HepG2 (cell line): ENCODE data around the gene CLCA2. TPM values are rescaled to one million over a fixed set of nuclear protein-coding genes. Genes with fewer than 3 reads are reported as not detected.

Experiments used
- ATAC-seq: fragments of 200-7000 bp; cut with Tn5 transposase; 3 replicates; pipeline ENCODE4 v1.9.1; 2020; ENCODE audit warnings: mild to moderate bottlenecking, moderate library complexity
- BruUV-seq: library from RNA; stranded (reverse); fragments of 400-500 nt; replicated peaks from 2 replicates; lab custom pipeline; 2021; lab: Mats Ljungman, UMichigan
- CTCF ChIA-PET: fragments of 300-600 bp; formaldehyde crosslinking; extraction: SDS; loops from one replicate; lab custom pipeline; 2021; ENCODE audit warnings: low total read pairs, inconsistent platforms, low intra/inter-chr PET ratio; lab: Yijun Ruan, JAX
- POLR2A ChIA-PET: fragments of 350-600 bp; sonication (Branson Sonifier 250); formaldehyde crosslinking; loops from one replicate; lab custom pipeline; 2020; ENCODE audit warnings: antibody characterized with exemption, inconsistent platforms; lab: Yijun Ruan, JAX
- DNase-seq: peaks from one replicate; pipeline ENCODE4 v3.0.0-alpha.2; 2015; ENCODE audit warnings: low spot score
- FAIRE-seq: peaks from 3 replicates; lab custom pipeline; 2011; peaks lifted over from hg19 to GRCh38; lab: Jason Lieb, UNC
- H2AFZ ChIP-seq: one replicate; pipeline ENCODE4 v1.6.1; 2011; ENCODE audit warnings: low read length, inconsistent platforms
- H3K27ac ChIP-seq: fragments of 300-600 bp; 3 replicates; pipeline ENCODE4 v1.8.0; 2011; ENCODE audit warnings: mixed run types, mild to moderate bottlenecking, mixed read lengths, low read length, inconsistent platforms; ENCODE audit not compliant: insufficient read depth; ENCODE audit errors: extremely low read length
- H3K27me3 ChIP-seq, 2 experiments: fragments of 200-600 bp in 1 of 2; 2 replicates in 1 of 2; 3 replicates in 1 of 2; pipeline versions ENCODE4 v1.6.0 to v1.8.0; 2011; ENCODE audit warnings: low read length in 2 of 2, mild to moderate bottlenecking in 2 of 2, moderate library complexity in 2 of 2, inconsistent platforms in 1 of 2; ENCODE audit not compliant: insufficient read depth in 2 of 2, control insufficient read depth in 1 of 2
- H3K36me3 ChIP-seq, 2 experiments: fragments of 200-600 bp in 1 of 2; replicated peaks in 1 of 2; 2 replicates in 1 of 2; 3 replicates in 1 of 2; pipeline versions ENCODE4 v1.5.1 to v1.8.0; 2011; ENCODE audit warnings: low read length in 2 of 2, inconsistent platforms in 1 of 2; ENCODE audit not compliant: insufficient read depth in 2 of 2, control insufficient read depth in 1 of 2
- H3K4me1 ChIP-seq: 2 replicates; pipeline ENCODE4 v1.5.1; 2012; ENCODE audit warnings: low read length, inconsistent platforms; ENCODE audit not compliant: insufficient read depth
- H3K4me2 ChIP-seq: 2 replicates; pipeline ENCODE4 v1.6.0; 2011; ENCODE audit warnings: low read depth, low read length, inconsistent platforms
- H3K4me3 ChIP-seq, 3 experiments: fragments of 200-600 bp in 1 of 3; sonication (generic), shearing (Covaris generic) in 1 of 3; replicated peaks in 1 of 3; 2 replicates each; pipeline ENCODE4 v1.5.1; 2011 to 2016; ENCODE audit warnings: low read length in 3 of 3, inconsistent platforms in 2 of 3, low read depth in 2 of 3, mild to moderate bottlenecking in 2 of 3, control low read depth in 1 of 3, mixed read lengths in 1 of 3; ENCODE audit not compliant: insufficient read depth in 1 of 3
- H3K79me2 ChIP-seq: one replicate; pipeline ENCODE4 v1.6.1; 2011; ENCODE audit warnings: low read length, inconsistent platforms; ENCODE audit not compliant: insufficient read depth
- H3K9ac ChIP-seq: 2 replicates; pipeline ENCODE4 v1.6.0; 2011; ENCODE audit warnings: mild to moderate bottlenecking, low read depth, low read length, inconsistent platforms; ENCODE audit not compliant: insufficient read depth
- H3K9me3 ChIP-seq: 2 replicates; pipeline ENCODE4 v1.5.1; 2012; ENCODE audit warnings: mild to moderate bottlenecking, low read length
- H4K20me1 ChIP-seq: 2 replicates; pipeline ENCODE4 v1.6.0; 2011; ENCODE audit warnings: inconsistent platforms, mild to moderate bottlenecking, low read length, moderate library complexity; ENCODE audit not compliant: insufficient read depth
- E2F1 ChIP-seq: sonication (generic); formaldehyde crosslinking; IDR thresholded peaks from 2 replicates; pipeline ENCODE4 v1.5.0; 2020; ENCODE audit warnings: missing genetic modification reagents
- EZH2 ChIP-seq: conservative IDR thresholded peaks from 2 replicates; pipeline ENCODE4 v1.6.1; 2012; ENCODE audit warnings: mild to moderate bottlenecking, low read depth, low read length, moderate library complexity
- FOXA3 ChIP-seq: IDR thresholded peaks from 2 replicates; pipeline ENCODE4 v1.6.1; 2016; ENCODE audit warnings: missing genetic modification reagents, missing compliant biosample characterization
- FOXK2 ChIP-seq: fragments of 450-650 bp; IDR thresholded peaks from 2 replicates; pipeline ENCODE4 v1.6.1; 2016
- IRX3 ChIP-seq: sonication (generic); formaldehyde crosslinking; IDR thresholded peaks from 2 replicates; pipeline ENCODE4 v1.8.1; 2023; ENCODE audit warnings: mild to moderate bottlenecking, low read depth, missing genetic modification reagents, borderline replicate concordance
- MXD4 ChIP-seq: IDR thresholded peaks from 2 replicates; pipeline ENCODE4 v1.6.1; 2016; ENCODE audit warnings: mild to moderate bottlenecking, missing biosample characterization, missing genetic modification reagents
- NKX3-1 ChIP-seq: sonication (generic); formaldehyde crosslinking; IDR thresholded peaks from 2 replicates; pipeline ENCODE4 v1.5.0; 2020; ENCODE audit warnings: missing genetic modification reagents
- NPAS2 ChIP-seq: sonication (generic); formaldehyde crosslinking; IDR thresholded peaks from 2 replicates; pipeline ENCODE4 v1.8.0; 2022; ENCODE audit warnings: mild to moderate bottlenecking, missing genetic modification reagents, borderline replicate concordance
- RARA ChIP-seq: IDR thresholded peaks from 2 replicates; pipeline ENCODE4 v1.6.1; 2016; ENCODE audit warnings: missing genetic modification reagents, missing compliant biosample characterization
- SAP130 ChIP-seq: IDR thresholded peaks from 2 replicates; pipeline ENCODE4 v1.6.1; 2016; ENCODE audit warnings: low read depth
- TBX2 ChIP-seq: sonication (generic); formaldehyde crosslinking; IDR thresholded peaks from 2 replicates; pipeline ENCODE4 v1.5.0; 2020; ENCODE audit warnings: missing genetic modification reagents, mild to moderate bottlenecking, borderline replicate concordance
- ZNF230 ChIP-seq: sonication (generic); formaldehyde crosslinking; IDR thresholded peaks from 2 replicates; pipeline ENCODE4 v1.4.0; 2020; ENCODE audit warnings: mild to moderate bottlenecking, missing genetic modification reagents
- ZNF331 ChIP-seq: sonication (generic); formaldehyde crosslinking; IDR thresholded peaks from 2 replicates; pipeline ENCODE4 v1.4.0; 2020; ENCODE audit warnings: missing genetic modification reagents
- ZNF446 ChIP-seq: sonication (generic); formaldehyde crosslinking; IDR thresholded peaks from 2 replicates; pipeline ENCODE4 v1.5.0; 2020; ENCODE audit warnings: mild to moderate bottlenecking, missing genetic modification reagents
- ZNF496 ChIP-seq: sonication (generic); formaldehyde crosslinking; IDR thresholded peaks from 2 replicates; pipeline ENCODE4 v1.8.1; 2023; ENCODE audit warnings: mild to moderate bottlenecking, moderate library complexity, missing genetic modification reagents; ENCODE audit not compliant: insufficient replicate concordance
- ZNF605 ChIP-seq: sonication (generic); formaldehyde crosslinking; IDR thresholded peaks from 2 replicates; pipeline ENCODE4 v1.8.0; 2022; ENCODE audit warnings: mild to moderate bottlenecking, missing genetic modification reagents
- ZNF644 ChIP-seq: IDR thresholded peaks from 2 replicates; pipeline ENCODE4 v1.6.1; 2016; ENCODE audit warnings: low read depth
- WGBS: methylation state at CpG from one replicate; pipeline ENCODE4 v1.1.6; 2017; ENCODE audit warnings: low lambda C conversion rate; 5-methylcytosine and 5-hydroxymethylcytosine counted together
- in situ Hi-C: cut with HindIII; loops from 2 replicates; pipeline ENCODE4 v1.10.0; 2017; ENCODE audit warnings: low pct_unique_long_range_greater_than_20kb; ENCODE audit not compliant: extremely low pct_ligation_motif_present
- intact Hi-C: fragments of 100-400 bp; cut with micrococcal nuclease; formaldehyde crosslinking; loops from one replicate; pipeline ENCODE4 v1.10.0; 2022; ENCODE audit not compliant: unreplicated experiment
- polyA plus RNA-seq, 8 experiments: library from polyadenylated mRNA; depleted of rRNA in 3 of 8; stranded (reverse) in 7 of 8; unstranded in 1 of 8; fragments of >200 nt; fragmentation: Illumina TruSeq in 4 of 8; extraction: Trizol in 4 of 8; gene quantifications; 2 replicates each; pipeline versions ENCODE4 v1.2.1 to v1.2.3, GENCODE V29; 2011 to 2016; ENCODE audit warnings: low read depth in 4 of 8, missing spikeins in 1 of 8, mixed read lengths in 1 of 8; ENCODE audit not compliant: insufficient read depth in 1 of 8
- total RNA-seq, 5 experiments: library from RNA; depleted of rRNA; stranded (reverse); fragments of >200 nt; fragmentation: Illumina TruSeq; extraction: Trizol; gene quantifications; 2 replicates each; pipeline ENCODE4 v1.2.3, GENCODE V29; 2016; ENCODE audit warnings: low read depth in 1 of 5
- TF ChIP-seq, protein P1 (sequence below): sonication (generic); formaldehyde crosslinking; IDR thresholded peaks from 2 replicates; pipeline ENCODE4 v1.5.1; 2020; ENCODE audit warnings: mild to moderate bottlenecking, missing genetic modification reagents, moderate library complexity
- TF ChIP-seq, protein P2 (sequence below): sonication (generic); formaldehyde crosslinking; IDR thresholded peaks from 2 replicates; pipeline ENCODE4 v1.4.0; 2020; ENCODE audit warnings: low read depth, mild to moderate bottlenecking, missing genetic modification reagents

The CLCA2 gene
- total and polyA plus RNA-seq, 2 of the 13 experiments (the other 11 are each of a cell fraction or from before 2014, with no cell fraction given): not detected

DNA sequence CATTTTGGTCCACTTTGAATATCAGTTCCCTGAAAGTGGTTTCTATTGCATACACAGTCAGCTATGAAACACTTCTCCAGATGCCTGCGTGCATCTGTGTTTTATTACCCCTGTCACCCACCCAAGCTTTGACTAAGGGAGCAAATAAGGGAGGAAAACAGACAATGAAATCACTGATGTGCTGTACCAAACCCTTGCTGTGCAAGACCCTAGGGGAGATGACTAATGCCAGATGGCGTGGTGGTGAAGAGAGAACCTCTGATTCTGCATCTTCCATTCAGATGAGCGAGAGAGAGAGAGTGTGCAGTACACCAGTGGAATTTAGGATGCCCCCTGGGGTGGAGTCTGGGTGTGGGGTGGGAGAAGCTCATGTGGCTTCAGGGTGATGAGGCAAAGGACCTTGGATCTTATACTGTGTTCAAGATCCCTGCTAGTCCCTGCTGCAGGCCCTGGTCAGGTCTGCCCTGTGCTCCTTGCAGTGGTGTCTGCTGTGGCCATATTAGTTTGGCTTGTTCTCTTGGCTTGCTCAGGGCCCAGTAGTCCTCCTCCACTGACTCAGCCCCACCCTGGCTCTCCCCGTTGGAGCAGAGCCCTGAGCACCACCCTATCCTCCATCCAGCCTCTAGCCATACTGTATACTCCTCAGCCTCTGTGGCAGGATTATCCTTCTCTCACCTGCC, 63.3 kb downstream of the CLCA2 start:
- no peaks in the 10 kb centered on the region for H3K4me1 ChIP-seq
- no peaks in the 10 kb centered on the region for H3K9me3 ChIP-seq
- intact Hi-C loops: no loop called here
- DNase-seq (no peak), FAIRE-seq (no peak), ATAC-seq (no peak)
- POLR2A ChIA-PET: no interaction called here
- no peak overlapping the region for H3K9ac ChIP-seq
- no peak overlapping the region for H3K4me2 ChIP-seq
- no peaks in the 10 kb centered on the region for H3K36me3 ChIP-seq
- no peak overlapping the region for H3K27ac ChIP-seq
- no peaks in the 10 kb centered on the region for H4K20me1 ChIP-seq
- H2AFZ ChIP-seq: no peak overlapping the region
- in situ Hi-C loops: no loop called here
- TF ChIP-seq NPAS2 (no peak), TBX2 (no peak), E2F1 (CRISPR knock-in tag) (no peak), FOXK2 (no peak), IRX3 (CRISPR knock-in tag) (no peak), ZNF644 (no peak), MXD4 (no peak), ZNF230 (CRISPR knock-in tag) (no peak), FOXA3 (CRISPR knock-in tag) (no peak), ZNF605 (CRISPR knock-in tag) (no peak), SAP130 (CRISPR knock-in tag) (no peak), NKX3-1 (no peak), ZNF446 (CRISPR knock-in tag) (no peak), EZH2 (no peak), ZNF496 (no peak), ZNF331 (CRISPR knock-in tag) (no peak), RARA (CRISPR knock-in tag) (no peak)
- TF ChIP-seq, protein P1, sequence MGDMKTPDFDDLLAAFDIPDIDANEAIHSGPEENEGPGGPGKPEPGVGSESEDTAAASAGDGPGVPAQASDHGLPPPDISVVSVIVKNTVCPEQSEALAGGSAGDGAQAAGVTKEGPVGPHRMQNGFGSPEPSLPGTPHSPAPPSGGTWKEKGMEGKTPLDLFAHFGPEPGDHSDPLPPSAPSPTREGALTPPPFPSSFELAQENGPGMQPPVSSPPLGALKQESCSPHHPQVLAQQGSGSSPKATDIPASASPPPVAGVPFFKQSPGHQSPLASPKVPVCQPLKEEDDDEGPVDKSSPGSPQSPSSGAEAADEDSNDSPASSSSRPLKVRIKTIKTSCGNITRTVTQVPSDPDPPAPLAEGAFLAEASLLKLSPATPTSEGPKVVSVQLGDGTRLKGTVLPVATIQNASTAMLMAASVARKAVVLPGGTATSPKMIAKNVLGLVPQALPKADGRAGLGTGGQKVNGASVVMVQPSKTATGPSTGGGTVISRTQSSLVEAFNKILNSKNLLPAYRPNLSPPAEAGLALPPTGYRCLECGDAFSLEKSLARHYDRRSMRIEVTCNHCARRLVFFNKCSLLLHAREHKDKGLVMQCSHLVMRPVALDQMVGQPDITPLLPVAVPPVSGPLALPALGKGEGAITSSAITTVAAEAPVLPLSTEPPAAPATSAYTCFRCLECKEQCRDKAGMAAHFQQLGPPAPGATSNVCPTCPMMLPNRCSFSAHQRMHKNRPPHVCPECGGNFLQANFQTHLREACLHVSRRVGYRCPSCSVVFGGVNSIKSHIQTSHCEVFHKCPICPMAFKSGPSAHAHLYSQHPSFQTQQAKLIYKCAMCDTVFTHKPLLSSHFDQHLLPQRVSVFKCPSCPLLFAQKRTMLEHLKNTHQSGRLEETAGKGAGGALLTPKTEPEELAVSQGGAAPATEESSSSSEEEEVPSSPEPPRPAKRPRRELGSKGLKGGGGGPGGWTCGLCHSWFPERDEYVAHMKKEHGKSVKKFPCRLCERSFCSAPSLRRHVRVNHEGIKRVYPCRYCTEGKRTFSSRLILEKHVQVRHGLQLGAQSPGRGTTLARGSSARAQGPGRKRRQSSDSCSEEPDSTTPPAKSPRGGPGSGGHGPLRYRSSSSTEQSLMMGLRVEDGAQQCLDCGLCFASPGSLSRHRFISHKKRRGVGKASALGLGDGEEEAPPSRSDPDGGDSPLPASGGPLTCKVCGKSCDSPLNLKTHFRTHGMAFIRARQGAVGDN (CRISPR knock-in tag): no peak
- TF ChIP-seq, protein P2, sequence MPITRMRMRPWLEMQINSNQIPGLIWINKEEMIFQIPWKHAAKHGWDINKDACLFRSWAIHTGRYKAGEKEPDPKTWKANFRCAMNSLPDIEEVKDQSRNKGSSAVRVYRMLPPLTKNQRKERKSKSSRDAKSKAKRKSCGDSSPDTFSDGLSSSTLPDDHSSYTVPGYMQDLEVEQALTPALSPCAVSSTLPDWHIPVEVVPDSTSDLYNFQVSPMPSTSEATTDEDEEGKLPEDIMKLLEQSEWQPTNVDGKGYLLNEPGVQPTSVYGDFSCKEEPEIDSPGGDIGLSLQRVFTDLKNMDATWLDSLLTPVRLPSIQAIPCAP (CRISPR knock-in tag): no peak
- H3K4me3 ChIP-seq: no peak overlapping the region
- WGBS: 2% methylated on average over 4 of the region's 4 CpGs
- BruUV-seq: no TSS peak
- CTCF ChIA-PET: no interaction called here
- H3K27me3 ChIP-seq: 0 out of 5 replicates have a peak, but pooled peaks cover 0 to 6% of the 10 kb centered on the region in 2 experiments
- no peaks in the 10 kb centered on the region for H3K79me2 ChIP-seq
